ENCODE measurements around the gene BCAS3.
"Not testable (repeated sequence)": the region's sequence is repeated elsewhere in the genome, so short reads cannot be mapped to it uniquely, and the experiment has no call there.

The BCAS3 gene

GRCh38 chr17:60798576-60798975 lies 120.9 kb downstream of the BCAS3 start:
- no peak for DNase-seq (ENCODE audit: low read depth in 2 of 2)

DNA sequence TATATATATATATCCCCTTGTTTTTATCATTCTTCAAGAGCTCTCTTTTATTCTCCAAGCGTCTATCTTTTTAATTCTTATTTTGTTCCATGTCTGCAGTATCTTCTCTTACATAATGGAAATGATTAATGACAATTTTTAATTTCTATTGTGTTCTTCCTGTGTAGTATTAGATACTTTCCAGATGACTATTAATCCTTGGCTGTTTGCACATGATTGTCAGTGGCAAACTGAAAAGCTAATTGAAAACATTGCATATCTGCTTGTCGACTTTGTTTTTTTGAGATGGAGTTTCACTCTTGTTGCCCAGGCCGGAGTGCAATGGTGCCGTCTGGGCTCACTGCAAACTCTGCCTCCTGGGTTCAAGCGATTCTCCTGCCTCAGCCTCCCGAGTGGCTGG lies 124.7 kb downstream of the BCAS3 start:
- no peak for DNase-seq (ENCODE audit: low read depth in 2 of 2)

- no peak for DNase-seq (ENCODE audit: low read depth in 2 of 2)
These were observed 125.4 kb downstream of the BCAS3 start for GRCh38 chr17:60803059-60803458.

DNA sequence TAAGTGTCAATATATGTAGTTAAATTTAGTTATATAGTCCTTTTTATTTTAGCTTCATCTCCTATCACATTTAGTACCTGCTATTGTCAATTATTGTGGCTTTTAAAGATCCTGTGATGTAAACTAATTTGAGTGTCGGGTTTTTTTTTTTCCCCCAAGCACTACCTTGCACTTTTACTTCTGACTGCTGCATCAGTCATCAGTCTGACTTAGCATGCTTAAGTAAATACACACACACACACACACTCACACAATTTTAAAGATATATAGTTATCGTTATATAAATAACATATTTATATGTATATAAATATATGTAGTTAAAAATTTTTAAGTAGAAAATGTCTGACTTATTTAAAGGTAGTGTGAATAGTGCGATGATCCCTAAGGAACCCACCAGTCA lies 127.2 kb downstream of the BCAS3 start:
- no peak for DNase-seq (ENCODE audit: low read depth in 2 of 2)

DNA sequence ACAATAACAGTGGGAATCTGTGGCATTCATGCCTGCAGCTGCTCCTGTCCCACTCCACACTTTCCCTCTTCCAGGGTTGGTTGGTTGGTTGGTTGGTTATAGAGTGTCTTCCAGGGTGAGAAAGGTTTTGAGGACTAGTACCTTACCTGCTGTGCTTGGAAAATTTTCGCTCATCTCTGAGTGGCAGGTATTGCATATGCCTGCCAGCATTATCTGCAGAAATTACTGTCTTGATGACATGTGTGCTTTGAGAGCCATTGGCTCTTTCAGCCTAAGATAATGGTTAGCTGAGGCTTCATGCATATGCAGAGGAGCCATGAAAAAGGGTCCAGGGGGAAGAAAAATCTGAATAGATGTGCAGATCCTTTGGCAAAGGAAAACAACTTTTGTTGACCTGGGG lies 131.8 kb downstream of the BCAS3 start:
- DNase-seq (ENCODE audit: low read depth in 2 of 2): no peak

- not testable (repeated sequence) for DNase-seq (ENCODE audit: low read depth in 2 of 2)
These were observed 137.3 kb downstream of the BCAS3 start for GRCh38 chr17:60814941-60815340.

- DNase-seq (ENCODE audit: low read depth in 2 of 2): peak; percentile 63 to 72
These were observed 139.5 kb downstream of the BCAS3 start for GRCh38 chr17:60817192-60817591.

- DNase-seq (ENCODE audit: low read depth in 2 of 2): no peak
These were observed 141.9 kb downstream of the BCAS3 start for GRCh38 chr17:60819447-60820130.

DNA sequence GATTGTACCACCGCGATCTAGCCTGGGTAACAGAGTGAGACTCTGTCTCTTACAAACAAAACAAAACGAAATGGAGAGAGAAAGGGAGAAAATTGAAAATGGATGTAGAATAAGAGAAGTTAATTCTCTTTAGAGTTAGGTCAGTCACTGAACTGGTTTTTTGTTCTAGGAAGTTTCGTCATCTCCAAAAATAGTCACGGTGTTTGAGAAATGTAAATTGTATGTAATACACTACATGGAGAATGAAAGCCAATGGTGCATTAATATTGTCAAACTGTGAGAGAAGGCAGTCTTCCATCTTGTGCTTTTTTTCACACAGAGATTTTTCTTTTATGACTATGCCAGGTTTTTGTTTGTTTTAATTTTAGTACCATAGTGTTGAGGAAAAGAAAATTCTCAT lies 145.9 kb downstream of the BCAS3 start:
- DNase-seq (ENCODE audit: low read depth in 2 of 2): no peak

DNA sequence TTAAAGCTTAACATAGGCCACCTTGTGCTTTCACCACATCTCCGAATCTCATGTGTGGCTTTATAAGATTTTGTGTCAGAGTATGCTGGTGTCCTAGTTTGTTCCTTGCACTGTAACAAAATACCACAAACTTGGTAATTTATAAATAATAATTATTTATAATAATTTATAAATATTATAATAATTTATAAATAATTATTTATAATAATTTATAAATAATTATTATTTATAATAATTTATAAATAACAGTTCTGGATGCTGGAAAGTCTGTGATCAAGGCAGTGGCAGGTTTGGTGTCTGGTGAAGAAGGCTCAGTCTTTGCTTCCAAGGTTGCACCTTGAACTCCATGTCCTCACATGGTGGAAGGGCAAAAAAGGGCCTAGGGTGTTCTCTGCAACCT lies 147.7 kb downstream of the BCAS3 start:
- no peak for DNase-seq (ENCODE audit: low read depth in 2 of 2)

GRCh38 chr17:60827943-60828342 lies 150.3 kb downstream of the BCAS3 start:
- peak; percentile 5 to 15 for DNase-seq (ENCODE audit: low read depth in 2 of 2)

GRCh38 chr17:60832151-60832585 lies 154.5 kb downstream of the BCAS3 start:
- no peak for DNase-seq (ENCODE audit: low read depth in 2 of 2)

- DNase-seq (ENCODE audit: low read depth in 2 of 2): no peak
These were observed 155.0 kb downstream of the BCAS3 start for GRCh38 chr17:60832631-60833030.

DNA sequence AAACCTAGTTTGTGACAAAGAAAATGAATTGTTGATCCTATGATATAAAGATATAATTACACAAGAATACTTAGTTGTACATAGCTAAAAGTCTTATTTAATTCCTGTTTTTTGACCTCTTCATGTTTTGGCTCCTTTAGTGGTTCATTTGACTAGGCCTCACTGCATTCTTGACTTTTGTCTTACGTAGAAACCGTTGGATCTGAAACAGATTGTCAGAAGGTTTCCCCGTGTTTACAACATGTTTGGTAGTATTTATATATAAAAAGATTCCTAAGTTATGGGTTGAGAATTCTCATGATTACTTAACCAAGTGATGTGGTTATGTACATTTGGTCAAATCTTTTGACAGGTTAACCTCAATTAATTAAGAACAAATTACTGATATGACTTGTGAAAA lies 162.8 kb downstream of the BCAS3 start:
- no peak for DNase-seq (ENCODE audit: low read depth in 2 of 2)

DNA sequence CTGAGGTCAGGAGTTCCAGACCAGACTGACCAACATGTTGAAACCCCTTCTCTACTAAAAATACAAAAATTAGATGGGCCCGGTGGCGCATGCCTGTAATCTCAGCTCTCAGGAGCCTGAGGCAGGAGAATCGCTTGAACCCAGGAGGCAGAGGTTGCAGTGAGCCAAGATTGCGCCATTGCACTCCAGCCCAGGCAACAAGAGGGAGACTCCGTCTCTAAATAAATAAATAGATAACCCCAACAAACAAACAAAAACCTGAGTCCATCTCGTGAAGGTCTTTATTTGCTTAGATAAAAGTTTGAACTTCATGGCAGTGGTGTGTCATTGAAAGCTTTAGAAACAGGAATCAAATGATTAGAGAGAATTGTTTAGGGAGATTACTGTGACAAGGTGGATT lies 167.4 kb downstream of the BCAS3 start:
- no peak for DNase-seq (ENCODE audit: low read depth in 2 of 2)

DNA sequence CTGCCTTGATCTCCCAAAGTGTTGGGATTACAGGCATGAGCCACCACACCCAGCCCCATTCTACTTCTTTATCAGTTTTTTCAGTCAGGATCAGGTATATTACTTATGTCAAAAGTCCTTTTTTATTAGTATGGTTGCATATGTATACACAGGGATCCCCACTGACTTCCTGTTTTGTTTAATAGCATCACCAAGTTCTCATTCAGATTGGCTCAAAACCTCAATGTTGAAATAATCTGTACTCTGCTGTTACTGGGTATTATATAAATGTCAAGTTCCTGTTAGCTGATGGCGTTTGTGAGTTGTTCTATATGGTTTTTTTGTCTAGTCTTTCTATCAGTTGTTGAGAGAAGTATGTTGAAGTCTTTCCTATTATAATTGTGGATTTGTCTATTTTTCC lies 168.5 kb downstream of the BCAS3 start:
- no peak for DNase-seq (ENCODE audit: low read depth in 2 of 2)

DNA sequence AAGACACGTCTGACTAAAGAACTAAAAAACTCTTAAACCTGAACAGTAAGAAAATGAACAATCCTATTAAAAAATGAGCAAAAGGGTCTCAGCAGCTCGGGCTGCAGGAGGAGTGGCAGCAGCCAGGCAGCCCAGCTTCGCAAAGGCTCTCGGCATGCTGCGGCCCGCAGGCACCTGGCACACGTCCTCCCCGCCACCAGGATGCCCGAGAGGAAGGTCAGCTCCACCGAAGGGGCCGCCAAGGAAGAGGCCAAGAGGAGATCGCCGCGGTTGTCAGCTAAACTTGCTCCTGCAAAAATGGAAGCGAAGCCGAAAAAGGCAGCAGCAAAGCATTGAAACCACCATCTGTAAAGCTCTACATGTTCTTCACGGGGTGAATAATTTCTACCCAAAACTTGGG lies 173.5 kb downstream of the BCAS3 start:
- DNase-seq (ENCODE audit: low read depth in 2 of 2): no peak

- DNase-seq (ENCODE audit: low read depth in 2 of 2): no peak
These were observed 180.0 kb downstream of the BCAS3 start for GRCh38 chr17:60857556-60858080.

GRCh38 chr17:60862482-60862881 lies 184.8 kb downstream of the BCAS3 start:
- DNase-seq (ENCODE audit: low read depth in 2 of 2): no peak

DNA sequence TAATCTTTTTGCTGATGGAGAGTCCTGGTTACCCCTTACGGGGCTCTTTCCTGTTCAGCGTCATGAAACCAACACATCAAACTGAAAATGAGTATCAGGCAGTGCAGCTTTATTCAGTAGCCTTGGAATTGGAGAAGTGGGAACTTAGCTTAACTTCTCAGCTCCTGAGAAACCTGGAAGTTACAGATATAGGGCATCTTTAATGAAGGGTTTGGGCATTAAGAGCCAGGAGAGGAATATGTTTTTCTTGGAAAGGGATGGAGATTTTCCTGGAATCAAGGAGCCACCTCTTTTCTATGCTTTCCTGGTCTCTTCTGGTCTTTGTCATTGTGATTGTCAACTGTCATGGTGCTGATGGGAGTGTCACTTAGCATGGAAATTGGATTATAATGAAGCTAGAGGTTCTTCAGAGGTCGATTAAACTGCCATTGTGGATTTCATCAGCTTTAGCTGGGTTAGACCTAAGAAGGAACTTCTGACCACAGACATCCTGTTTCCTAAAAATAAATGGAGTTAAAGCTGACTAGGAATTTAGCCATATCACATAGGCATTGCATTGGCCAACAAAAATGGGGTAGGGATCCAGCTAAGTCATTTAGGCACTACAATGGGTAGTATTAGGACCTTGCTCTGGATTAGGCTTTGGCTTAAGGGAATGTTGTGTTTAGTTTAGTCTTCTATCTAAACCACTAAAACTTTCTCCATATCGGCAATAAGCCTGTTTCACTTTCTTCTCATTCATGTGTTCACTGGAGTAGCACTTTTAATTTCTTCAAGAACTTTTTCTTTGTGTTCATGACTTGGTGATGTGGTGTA lies 186.4 kb downstream of the BCAS3 start:
- no peak for DNase-seq (ENCODE audit: low read depth in 2 of 2)

DNA sequence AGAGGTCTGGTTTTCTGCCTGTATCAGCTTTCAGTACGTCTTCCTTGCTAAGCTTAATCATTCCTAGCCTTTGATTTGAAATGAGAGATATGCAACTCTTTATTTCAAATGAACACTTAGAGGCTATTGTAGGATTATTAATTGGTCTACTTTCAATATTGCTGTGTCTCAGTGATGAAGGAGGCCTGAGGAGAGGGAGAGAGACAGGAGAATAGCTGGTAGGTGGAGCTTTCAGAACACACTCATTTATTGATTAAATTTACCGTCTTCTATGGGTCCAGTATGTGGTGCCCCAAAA lies 187.0 kb downstream of the BCAS3 start:
- DNase-seq (ENCODE audit: low read depth in 2 of 2): no peak

DNA sequence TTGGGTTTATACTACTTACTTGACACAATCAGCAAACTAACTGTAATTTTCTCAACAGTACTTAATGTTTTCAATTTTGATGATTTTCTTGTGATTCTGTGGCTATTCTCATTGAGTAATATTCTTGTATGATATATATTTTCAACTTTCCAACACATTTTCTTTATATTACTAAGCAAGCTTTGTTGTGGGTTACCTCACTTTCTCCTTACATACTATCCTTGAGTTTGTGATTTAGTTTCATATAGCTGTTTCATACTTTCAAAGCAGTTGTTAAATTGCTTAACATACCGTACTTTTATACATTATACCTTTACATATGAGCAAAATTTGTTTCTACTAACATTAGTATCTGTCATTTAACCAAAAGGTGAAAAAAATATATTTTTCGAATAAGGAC lies 197.1 kb downstream of the BCAS3 start:
- DNase-seq (ENCODE audit: low read depth in 2 of 2): no peak
